ENCODE measurements around the gene GNMT. TPM values are rescaled to one million over a fixed set of nuclear protein-coding genes. Genes with fewer than 3 reads are reported as not detected.

Gene GNMT
- total RNA-seq, 1 donor from 2014 or later: 0.59 TPM

DNA sequence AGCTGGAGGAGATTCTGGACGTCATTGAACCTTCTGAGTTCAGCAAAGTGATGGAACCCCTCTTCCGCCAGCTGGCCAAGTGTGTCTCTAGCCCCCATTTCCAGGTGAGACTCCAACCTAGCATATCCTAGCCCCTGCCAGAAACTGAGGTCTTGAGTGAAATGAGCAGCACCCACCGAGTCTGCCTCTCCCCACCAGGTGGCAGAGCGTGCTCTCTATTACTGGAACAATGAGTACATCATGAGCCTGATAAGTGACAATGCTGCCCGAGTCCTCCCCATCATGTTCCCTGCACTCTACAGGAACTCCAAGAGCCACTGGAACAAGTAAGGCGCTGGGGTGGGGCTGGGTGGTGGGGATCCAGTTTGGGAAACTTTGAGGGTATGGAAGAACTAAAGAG lies 48.6 kb downstream of the GNMT start:
- TF ChIP-seq, protein P1, sequence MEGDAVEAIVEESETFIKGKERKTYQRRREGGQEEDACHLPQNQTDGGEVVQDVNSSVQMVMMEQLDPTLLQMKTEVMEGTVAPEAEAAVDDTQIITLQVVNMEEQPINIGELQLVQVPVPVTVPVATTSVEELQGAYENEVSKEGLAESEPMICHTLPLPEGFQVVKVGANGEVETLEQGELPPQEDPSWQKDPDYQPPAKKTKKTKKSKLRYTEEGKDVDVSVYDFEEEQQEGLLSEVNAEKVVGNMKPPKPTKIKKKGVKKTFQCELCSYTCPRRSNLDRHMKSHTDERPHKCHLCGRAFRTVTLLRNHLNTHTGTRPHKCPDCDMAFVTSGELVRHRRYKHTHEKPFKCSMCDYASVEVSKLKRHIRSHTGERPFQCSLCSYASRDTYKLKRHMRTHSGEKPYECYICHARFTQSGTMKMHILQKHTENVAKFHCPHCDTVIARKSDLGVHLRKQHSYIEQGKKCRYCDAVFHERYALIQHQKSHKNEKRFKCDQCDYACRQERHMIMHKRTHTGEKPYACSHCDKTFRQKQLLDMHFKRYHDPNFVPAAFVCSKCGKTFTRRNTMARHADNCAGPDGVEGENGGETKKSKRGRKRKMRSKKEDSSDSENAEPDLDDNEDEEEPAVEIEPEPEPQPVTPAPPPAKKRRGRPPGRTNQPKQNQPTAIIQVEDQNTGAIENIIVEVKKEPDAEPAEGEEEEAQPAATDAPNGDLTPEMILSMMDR (IDR thresholded peaks at IDR 0.05; ENCODE audit: unreplicated experiment): no peak
- Mint-ChIP-seq H3K27me3 (ENCODE audit: unreplicated experiment) (peaks cover 7% of the 10 kb centered on the region), H3K36me3 (ENCODE audit: low read depth, unreplicated experiment) (peaks cover 48% of the 10 kb centered on the region), H3K9me3 (ENCODE audit: unreplicated experiment) (no peaks in the 10 kb centered on the region), H3K27ac (ENCODE audit: unreplicated experiment) (no peak overlapping the region), H3K4me1 (ENCODE audit: unreplicated experiment) (peaks cover 26% of the 10 kb centered on the region), H3K4me3 (ENCODE audit: unreplicated experiment) (peak overlapping the region; percentile 42)
- peak; percentile 31 for DNase-seq (ENCODE audit: low spot score)

DNA sequence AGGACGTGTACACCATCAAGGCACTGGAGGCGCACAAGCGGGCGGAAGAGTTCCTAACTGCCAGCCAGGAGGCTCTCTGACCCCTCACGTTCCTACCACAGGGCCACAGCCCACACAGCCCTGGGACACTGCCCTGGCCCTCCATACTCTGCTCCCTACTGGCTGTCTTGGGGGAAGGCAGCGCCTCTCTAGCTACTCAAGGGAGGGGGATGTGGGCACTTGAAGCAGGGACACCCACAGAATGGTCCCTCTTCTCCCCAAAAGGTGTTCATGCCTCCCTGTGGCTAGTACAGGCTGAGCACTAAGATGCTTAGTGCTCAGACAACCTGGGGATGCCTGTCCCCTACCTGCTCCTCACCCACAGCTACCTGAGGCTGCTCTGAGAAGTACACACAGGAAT lies 50.7 kb downstream of the GNMT start:
- no peak overlapping the region for H3K27ac Mint-ChIP-seq (ENCODE audit: unreplicated experiment)
- H3K27me3 Mint-ChIP-seq (ENCODE audit: unreplicated experiment): peaks cover 9% of the 10 kb centered on the region
- TF ChIP-seq, protein P1 (IDR thresholded peaks at IDR 0.05; ENCODE audit: unreplicated experiment): no peak
- DNase-seq (ENCODE audit: low spot score): no peak
- H3K9me3 Mint-ChIP-seq (ENCODE audit: unreplicated experiment): no peaks in the 10 kb centered on the region
- peaks cover 53% of the 10 kb centered on the region for H3K36me3 Mint-ChIP-seq (ENCODE audit: low read depth, unreplicated experiment)
- peaks cover 44% of the 10 kb centered on the region for H3K4me1 Mint-ChIP-seq (ENCODE audit: unreplicated experiment)
- peak overlapping the region; percentile 27 for H3K4me3 Mint-ChIP-seq (ENCODE audit: unreplicated experiment)

GRCh38 chr6:43012364-43012763 lies 51.8 kb downstream of the GNMT start:
- DNase-seq (ENCODE audit: low spot score): no peak
- H3K27ac Mint-ChIP-seq (ENCODE audit: unreplicated experiment): peak overlapping the region; percentile 46
- H3K9me3 Mint-ChIP-seq (ENCODE audit: unreplicated experiment): no peaks in the 10 kb centered on the region
- peak overlapping the region; percentile 94 for H3K4me3 Mint-ChIP-seq (ENCODE audit: unreplicated experiment)
- peaks cover 55% of the 10 kb centered on the region for H3K4me1 Mint-ChIP-seq (ENCODE audit: unreplicated experiment)
- H3K27me3 Mint-ChIP-seq (ENCODE audit: unreplicated experiment): peaks cover 9% of the 10 kb centered on the region
- TF ChIP-seq, protein P1 (IDR thresholded peaks at IDR 0.05; ENCODE audit: unreplicated experiment): no peak
- H3K36me3 Mint-ChIP-seq (ENCODE audit: low read depth, unreplicated experiment): peaks cover 50% of the 10 kb centered on the region

- no peak for DNase-seq (ENCODE audit: low spot score)
- Mint-ChIP-seq H3K27ac (ENCODE audit: unreplicated experiment) (peak overlapping the region; percentile 72), H3K4me1 (ENCODE audit: unreplicated experiment) (peaks cover 64% of the 10 kb centered on the region), H3K9me3 (ENCODE audit: unreplicated experiment) (no peaks in the 10 kb centered on the region), H3K4me3 (ENCODE audit: unreplicated experiment) (peak overlapping the region; percentile 94), H3K36me3 (ENCODE audit: low read depth, unreplicated experiment) (peaks cover 45% of the 10 kb centered on the region), H3K27me3 (ENCODE audit: unreplicated experiment) (peaks cover 14% of the 10 kb centered on the region)
- TF ChIP-seq, protein P1 (IDR thresholded peaks at IDR 0.05; ENCODE audit: unreplicated experiment): no peak
Measured at GRCh38 chr6:43013097-43013842, 52.7 kb downstream of the GNMT start.

Other genes starting within 250 kb of the GNMT start
- 0.15 TPM for gene PRPH2, start 238.2 kb upstream of the GNMT start, total RNA-seq (ENCODE audit: unreplicated experiment)
- 23.4 TPM for gene TBCC, start 214.7 kb upstream of the GNMT start, total RNA-seq (ENCODE audit: unreplicated experiment)
- gene BICRAL, start 178.7 kb upstream of the GNMT start, total RNA-seq (ENCODE audit: unreplicated experiment): 9.2 TPM
- gene RPL7L1, start 81.1 kb upstream of the GNMT start, total RNA-seq (ENCODE audit: unreplicated experiment): 58.1 TPM
- not detected for gene PTCRA, start 44.7 kb upstream of the GNMT start, total RNA-seq (ENCODE audit: unreplicated experiment)
- gene CNPY3, start 31.3 kb upstream of the GNMT start, total RNA-seq (ENCODE audit: unreplicated experiment): 106 TPM
- gene PEX6, start 18.4 kb downstream of the GNMT start, total RNA-seq (ENCODE audit: unreplicated experiment): 26.1 TPM
- gene PPP2R5D, start 23.8 kb downstream of the GNMT start, total RNA-seq (ENCODE audit: unreplicated experiment): 58.0 TPM
- 61.0 TPM for gene MEA1, start 53.2 kb downstream of the GNMT start, total RNA-seq (ENCODE audit: unreplicated experiment)
- gene KLHDC3, start 53.5 kb downstream of the GNMT start, total RNA-seq (ENCODE audit: unreplicated experiment): 154 TPM
- 82.1 TPM for gene RRP36, start 60.9 kb downstream of the GNMT start, total RNA-seq (ENCODE audit: unreplicated experiment)
- 42.2 TPM for gene CUL7, start 93.1 kb downstream of the GNMT start, total RNA-seq (ENCODE audit: unreplicated experiment)
- 39.7 TPM for gene MRPL2, start 98.7 kb downstream of the GNMT start, total RNA-seq (ENCODE audit: unreplicated experiment)
- gene KLC4, start 98.9 kb downstream of the GNMT start, total RNA-seq (ENCODE audit: unreplicated experiment): 41.4 TPM
- 208 TPM for gene PTK7, start 115.6 kb downstream of the GNMT start, total RNA-seq (ENCODE audit: unreplicated experiment)
- gene SRF, start 210.5 kb downstream of the GNMT start, total RNA-seq (ENCODE audit: unreplicated experiment): 31.3 TPM
- gene CUL9, start 221.4 kb downstream of the GNMT start, total RNA-seq (ENCODE audit: unreplicated experiment): 55.4 TPM

Data from endothelial cell (in vitro differentiated cells).